Liver (tissue), 3 donors: ENCODE data around the gene OSBP2.

ENCODE experiments used
- RAD21 ChIP-seq, 2 donors: IDR thresholded peaks; 2 replicates each; pipeline ENCODE4 v1.6.1; 2016; ENCODE audit warnings: antibody characterized with exemption in 2 of 2, mild to moderate bottlenecking in 2 of 2
- TF ChIP-seq, protein P1 (sequence below): fragments of 150-350 bp; IDR thresholded peaks from 2 replicates; pipeline ENCODE4 v1.5.1; 2017; ENCODE audit warnings: improper control_type of control experiment, low read depth, low read length; ENCODE audit not compliant: missing input control
- donor health status: healthy.
- donor health status: healthy.

DNA sequence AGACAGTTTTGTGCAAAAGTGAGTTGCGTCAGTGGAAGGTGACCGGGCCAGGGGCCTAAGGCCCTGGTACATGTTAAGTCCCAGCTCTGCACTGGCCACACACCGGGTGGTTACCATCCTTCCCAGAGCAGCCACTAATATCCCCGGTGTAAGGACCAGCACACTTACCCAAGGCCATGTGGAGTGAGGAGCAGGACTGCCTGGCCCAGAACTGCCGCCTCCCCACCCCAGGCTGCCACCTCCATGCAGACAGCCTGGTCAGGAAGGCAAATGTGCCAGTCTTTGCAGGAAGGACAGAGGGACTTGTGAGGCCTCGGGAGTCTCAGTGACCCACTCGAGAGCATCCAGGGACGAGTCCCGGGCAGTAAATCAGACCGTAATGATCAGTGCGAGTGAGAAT is 171.0 kb downstream of the OSBP2 start:
- TF ChIP-seq, protein P1, sequence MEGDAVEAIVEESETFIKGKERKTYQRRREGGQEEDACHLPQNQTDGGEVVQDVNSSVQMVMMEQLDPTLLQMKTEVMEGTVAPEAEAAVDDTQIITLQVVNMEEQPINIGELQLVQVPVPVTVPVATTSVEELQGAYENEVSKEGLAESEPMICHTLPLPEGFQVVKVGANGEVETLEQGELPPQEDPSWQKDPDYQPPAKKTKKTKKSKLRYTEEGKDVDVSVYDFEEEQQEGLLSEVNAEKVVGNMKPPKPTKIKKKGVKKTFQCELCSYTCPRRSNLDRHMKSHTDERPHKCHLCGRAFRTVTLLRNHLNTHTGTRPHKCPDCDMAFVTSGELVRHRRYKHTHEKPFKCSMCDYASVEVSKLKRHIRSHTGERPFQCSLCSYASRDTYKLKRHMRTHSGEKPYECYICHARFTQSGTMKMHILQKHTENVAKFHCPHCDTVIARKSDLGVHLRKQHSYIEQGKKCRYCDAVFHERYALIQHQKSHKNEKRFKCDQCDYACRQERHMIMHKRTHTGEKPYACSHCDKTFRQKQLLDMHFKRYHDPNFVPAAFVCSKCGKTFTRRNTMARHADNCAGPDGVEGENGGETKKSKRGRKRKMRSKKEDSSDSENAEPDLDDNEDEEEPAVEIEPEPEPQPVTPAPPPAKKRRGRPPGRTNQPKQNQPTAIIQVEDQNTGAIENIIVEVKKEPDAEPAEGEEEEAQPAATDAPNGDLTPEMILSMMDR: no peak
- no peak for TF ChIP-seq RAD21 (IDR thresholded peaks at IDR 0.05)
